HEK293 (cell line): ENCODE data around the gene OR9A2.

Experiments used
- CTCF ChIA-PET: fragments of 350-600 bp; formaldehyde crosslinking; extraction: SDS; loops from one replicate; lab custom pipeline; 2021; ENCODE audit warnings: antibody characterized with exemption; lab: Yijun Ruan, JAX
- POLR2A ChIA-PET: fragments of 300-600 bp; formaldehyde crosslinking; extraction: SDS; loops from one replicate; lab custom pipeline; 2020; ENCODE audit warnings: antibody characterized with exemption, inconsistent platforms; lab: Yijun Ruan, JAX
- H3K27ac ChIP-seq: fragments of 200-500 bp; sonication (Bioruptor generic); 2 replicates; pipeline ENCODE4 v1.5.1; 2014; ENCODE audit warnings: low read depth, low read length, control low read depth, inconsistent platforms; ENCODE audit errors: extremely low read depth
- H3K36me3 ChIP-seq, 2 experiments: fragments of 200-500 bp in 1 of 2; sonication (Bioruptor generic) in 1 of 2; 1 replicate in 1 of 2; 2 replicates in 1 of 2; pipeline ENCODE4 v1.5.1; 2014 to 2017; ENCODE audit warnings: inconsistent platforms in 2 of 2, low read length in 2 of 2; ENCODE audit not compliant: control insufficient read depth in 2 of 2, insufficient read depth in 1 of 2
- H3K4me1 ChIP-seq: fragments of 200-500 bp; sonication (Bioruptor generic); 2 replicates; pipeline ENCODE4 v1.5.1; 2014; ENCODE audit warnings: mild to moderate bottlenecking, low read length, inconsistent platforms; ENCODE audit not compliant: control insufficient read depth, insufficient read depth
- H3K4me3 ChIP-seq: 2 replicates; pipeline ENCODE4 v1.5.1; 2011; ENCODE audit warnings: low read depth, mild to moderate bottlenecking, control low read depth, low read length, moderate library complexity
- H3K9me3 ChIP-seq: fragments of 200-500 bp; sonication (Bioruptor generic); 2 replicates; pipeline ENCODE4 v1.5.1; 2014; ENCODE audit warnings: low read depth, low read length, inconsistent platforms; ENCODE audit not compliant: control insufficient read depth, insufficient read depth
- HOXC10 ChIP-seq: sonication (generic); formaldehyde crosslinking; IDR thresholded peaks from 2 replicates; pipeline ENCODE4 v1.8.1; 2023; ENCODE audit warnings: mild to moderate bottlenecking, missing genetic modification reagents
- MZF1 ChIP-seq: fragments of 450-650 bp; formaldehyde crosslinking; IDR thresholded peaks from 2 replicates; pipeline ENCODE4 v1.5.1; 2017; ENCODE audit warnings: missing biosample characterization, missing genetic modification characterization, borderline replicate concordance
- SALL2 ChIP-seq: fragments of 450-650 bp; formaldehyde crosslinking; IDR thresholded peaks from 2 replicates; pipeline ENCODE4 v1.5.0; 2017; ENCODE audit warnings: missing biosample characterization, mild to moderate bottlenecking, missing genetic modification characterization, borderline replicate concordance
- SCRT2 ChIP-seq: fragments of 450-650 bp; formaldehyde crosslinking; IDR thresholded peaks from 2 replicates; pipeline ENCODE4 v1.5.1; 2016; ENCODE audit warnings: missing biosample characterization, missing genetic modification characterization
- ZBTB8A ChIP-seq: fragments of 450-650 bp; formaldehyde crosslinking; IDR thresholded peaks from 2 replicates; pipeline ENCODE4 v1.5.1; 2016; ENCODE audit warnings: missing biosample characterization, missing genetic modification characterization
- ZFP69B ChIP-seq: fragments of 450-650 bp; formaldehyde crosslinking; IDR thresholded peaks from 2 replicates; pipeline ENCODE4 v1.5.1; 2016; ENCODE audit warnings: missing biosample characterization, missing genetic modification characterization
- ZNF169 ChIP-seq: fragments of 450-650 bp; formaldehyde crosslinking; IDR thresholded peaks from 2 replicates; pipeline ENCODE4 v1.5.1; 2016; ENCODE audit warnings: missing biosample characterization, missing genetic modification characterization
- ZNF19 ChIP-seq: fragments of 450-650 bp; formaldehyde crosslinking; IDR thresholded peaks from 2 replicates; pipeline ENCODE4; 2016; ENCODE audit warnings: missing biosample characterization, missing genetic modification characterization, low read depth
- ZNF221 ChIP-seq: fragments of 450-650 bp; formaldehyde crosslinking; IDR thresholded peaks from 2 replicates; pipeline ENCODE4 v1.5.1; 2017; ENCODE audit warnings: missing biosample characterization, missing genetic modification characterization, borderline replicate concordance
- ZNF239 ChIP-seq: fragments of 450-650 bp; formaldehyde crosslinking; IDR thresholded peaks from 2 replicates; pipeline ENCODE4 v1.5.1; 2016; ENCODE audit warnings: missing biosample characterization, missing genetic modification characterization
- ZNF26 ChIP-seq: fragments of 450-650 bp; formaldehyde crosslinking; IDR thresholded peaks from 2 replicates; pipeline ENCODE4 v1.5.1; 2016; ENCODE audit warnings: missing biosample characterization, missing genetic modification characterization
- ZNF274 ChIP-seq, 2 experiments: fragments of 200-500 bp in 1 of 2; fragments of 450-650 bp in 1 of 2; sonication (Bioruptor generic) in 1 of 2; formaldehyde crosslinking in 1 of 2; IDR thresholded peaks; 2 replicates each; pipeline versions ENCODE4 v1.5.1 to v1.6.1; 2014 to 2016; ENCODE audit warnings: borderline replicate concordance in 1 of 2, inconsistent platforms in 1 of 2, low read length in 1 of 2, missing biosample characterization in 1 of 2, missing genetic modification characterization in 1 of 2
- ZNF311 ChIP-seq: fragments of 450-650 bp; formaldehyde crosslinking; IDR thresholded peaks from 2 replicates; pipeline ENCODE4 v1.5.1; 2017; ENCODE audit warnings: missing biosample characterization, missing genetic modification characterization, borderline replicate concordance
- ZNF335 ChIP-seq: fragments of 450-650 bp; formaldehyde crosslinking; conservative IDR thresholded peaks from 2 replicates; pipeline ENCODE4 v1.5.1; 2016; ENCODE audit warnings: missing biosample characterization, missing genetic modification characterization
- ZNF473 ChIP-seq: fragments of 450-650 bp; formaldehyde crosslinking; IDR thresholded peaks from 2 replicates; pipeline ENCODE4 v1.5.1; 2017; ENCODE audit warnings: missing biosample characterization, missing genetic modification characterization
- ZNF48 ChIP-seq: fragments of 450-650 bp; formaldehyde crosslinking; IDR thresholded peaks from 2 replicates; pipeline ENCODE4 v1.5.1; 2016; ENCODE audit warnings: missing biosample characterization, missing genetic modification characterization
- ZNF560 ChIP-seq: fragments of 450-650 bp; formaldehyde crosslinking; IDR thresholded peaks from 2 replicates; pipeline ENCODE4 v1.5.1; 2017; ENCODE audit warnings: missing biosample characterization, missing genetic modification characterization, borderline replicate concordance
- ZNF561 ChIP-seq: fragments of 450-650 bp; IDR thresholded peaks from 2 replicates; pipeline ENCODE4 v1.5.1; 2018; ENCODE audit warnings: missing biosample characterization, missing genetic modification characterization, borderline replicate concordance
- ZNF624 ChIP-seq: fragments of 450-650 bp; formaldehyde crosslinking; IDR thresholded peaks from 2 replicates; pipeline ENCODE4 v1.5.1; 2017; ENCODE audit warnings: missing biosample characterization, missing genetic modification characterization
- ZNF660 ChIP-seq: fragments of 450-650 bp; IDR thresholded peaks from 2 replicates; pipeline ENCODE4 v1.5.1; 2018; ENCODE audit warnings: missing biosample characterization, mild to moderate bottlenecking, missing genetic modification characterization
- ZNF768 ChIP-seq: fragments of 450-650 bp; formaldehyde crosslinking; IDR thresholded peaks from 2 replicates; pipeline ENCODE4 v1.5.1; 2018; ENCODE audit warnings: missing biosample characterization, mild to moderate bottlenecking, missing genetic modification characterization
- ZSCAN4 ChIP-seq: fragments of 450-650 bp; formaldehyde crosslinking; IDR thresholded peaks from 2 replicates; pipeline ENCODE4 v1.5.1; 2017; ENCODE audit warnings: missing biosample characterization, missing genetic modification characterization
- TF ChIP-seq, protein P1 (sequence below): fragments of 450-650 bp; formaldehyde crosslinking; IDR thresholded peaks from 2 replicates; pipeline ENCODE4 v1.5.1; 2016; ENCODE audit warnings: missing biosample characterization, missing genetic modification characterization
- TF ChIP-seq, protein P2 (sequence below): fragments of 450-650 bp; formaldehyde crosslinking; optimal IDR thresholded peaks from 2 replicates; pipeline ENCODE3; 2016; ENCODE audit warnings: missing biosample characterization, mild to moderate bottlenecking, missing genetic modification characterization

Gene OR9A2

GRCh38 chr7:143054621-143055020 lies 27.7 kb upstream of the OR9A2 start:
- Histone ChIP-seq H3K4me3 (no peak overlapping the region), H3K9me3 (no peaks in the 10 kb centered on the region), H3K36me3 (no peaks in the 10 kb centered on the region), H3K27ac (no peak overlapping the region), H3K4me1 (no peaks in the 10 kb centered on the region)
- ChIA-PET CTCF (no interaction called here), POLR2A (no interaction called here)
- TF ChIP-seq ZNF169 (tag by site-specific recombination) (no peak), ZNF624 (tag by site-specific recombination) (no peak), ZNF660 (tag by site-specific recombination) (no peak), ZNF239 (tag by site-specific recombination) (no peak), ZNF561 (no peak), ZNF19 (tag by site-specific recombination) (no peak), SCRT2 (tag by site-specific recombination) (no peak), ZNF274 (IDR thresholded peaks at IDR 0.05; ENCODE audit: low read length) (no peak), ZNF274 (tag by site-specific recombination; IDR thresholded peaks at IDR 0.05; ENCODE audit: borderline replicate concordance) (no peak), ZSCAN4 (tag by site-specific recombination) (no peak), ZNF335 (tag by site-specific recombination) (no peak), ZNF768 (tag by site-specific recombination) (no peak), ZBTB8A (tag by site-specific recombination) (no peak)

DNA sequence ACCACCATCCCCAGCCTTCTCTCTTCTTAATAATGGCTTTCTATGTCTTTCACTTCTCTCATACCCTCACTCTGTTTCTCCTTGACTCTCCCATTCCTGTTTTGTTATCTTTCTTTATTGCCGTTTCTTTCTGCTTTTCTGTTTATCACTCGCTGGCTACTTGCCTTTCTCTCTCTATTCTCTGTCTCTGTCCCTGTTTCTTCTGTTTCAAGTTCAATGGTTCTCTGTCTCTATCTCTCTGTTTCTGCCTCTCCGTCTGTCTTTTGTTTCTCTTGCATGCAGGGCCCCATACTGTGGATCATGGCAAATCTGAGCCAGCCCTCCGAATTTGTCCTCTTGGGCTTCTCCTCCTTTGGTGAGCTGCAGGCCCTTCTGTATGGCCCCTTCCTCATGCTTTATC lies 25.1 kb upstream of the OR9A2 start, which contains the start of gene OR6V1:
Gene OR6V1 (plus strand): TSS at position 301 of the 400 bp plus-strand sequence. CDS start 0 bp downstream, at position 301.
- Histone ChIP-seq H3K27ac (no peak within 1 kb of the TSS), H3K4me1 (no peaks in the 10 kb centered on the region), H3K36me3 (no peaks in the 10 kb centered on the region), H3K9me3 (no peaks in the 10 kb centered on the region), H3K4me3 (no peak within 1 kb of the TSS)
- ChIA-PET POLR2A (no interaction called here), CTCF (no interaction called here)
- TF ChIP-seq ZNF473 (tag by site-specific recombination): no peak
- no peak for TF ChIP-seq ZNF221 (tag by site-specific recombination)

DNA sequence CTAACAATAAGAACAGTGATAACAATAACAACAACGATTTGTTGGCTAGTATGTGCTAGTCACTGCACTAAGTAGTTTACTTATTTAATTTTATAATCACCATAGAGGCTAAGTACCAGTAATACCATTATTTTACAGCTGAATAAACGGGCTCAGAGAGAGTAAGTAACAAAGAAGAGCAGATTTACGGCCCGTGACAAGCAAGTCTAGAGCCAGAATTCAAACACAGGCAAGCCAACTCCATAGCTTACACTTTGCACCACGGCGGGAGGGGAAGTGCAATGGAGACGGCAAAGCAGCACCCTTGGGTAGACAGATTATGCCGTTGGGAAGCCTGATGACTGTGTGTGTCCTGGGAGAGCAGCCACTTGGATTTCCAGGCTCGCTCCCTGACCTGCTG lies 24.0 kb upstream of the OR9A2 start:
- POLR2A ChIA-PET: no interaction called here

More for the DNA sequence above, 24.0 kb upstream of the OR9A2 start:
- Histone ChIP-seq H3K27ac (no peak overlapping the region), H3K36me3 (no peaks in the 10 kb centered on the region), H3K4me3 (no peak overlapping the region), H3K9me3 (no peaks in the 10 kb centered on the region), H3K4me1 (no peaks in the 10 kb centered on the region)
- CTCF ChIA-PET: no interaction called here
- no peak for TF ChIP-seq SALL2 (tag by site-specific recombination)
- TF ChIP-seq ZNF311 (tag by site-specific recombination): no peak
- no peak for TF ChIP-seq ZSCAN4 (tag by site-specific recombination)
- no peak for TF ChIP-seq ZNF26 (tag by site-specific recombination)
- TF ChIP-seq ZNF48 (tag by site-specific recombination): no peak
- TF ChIP-seq HOXC10 (CRISPR knock-in tag): no peak
- TF ChIP-seq, protein P1, sequence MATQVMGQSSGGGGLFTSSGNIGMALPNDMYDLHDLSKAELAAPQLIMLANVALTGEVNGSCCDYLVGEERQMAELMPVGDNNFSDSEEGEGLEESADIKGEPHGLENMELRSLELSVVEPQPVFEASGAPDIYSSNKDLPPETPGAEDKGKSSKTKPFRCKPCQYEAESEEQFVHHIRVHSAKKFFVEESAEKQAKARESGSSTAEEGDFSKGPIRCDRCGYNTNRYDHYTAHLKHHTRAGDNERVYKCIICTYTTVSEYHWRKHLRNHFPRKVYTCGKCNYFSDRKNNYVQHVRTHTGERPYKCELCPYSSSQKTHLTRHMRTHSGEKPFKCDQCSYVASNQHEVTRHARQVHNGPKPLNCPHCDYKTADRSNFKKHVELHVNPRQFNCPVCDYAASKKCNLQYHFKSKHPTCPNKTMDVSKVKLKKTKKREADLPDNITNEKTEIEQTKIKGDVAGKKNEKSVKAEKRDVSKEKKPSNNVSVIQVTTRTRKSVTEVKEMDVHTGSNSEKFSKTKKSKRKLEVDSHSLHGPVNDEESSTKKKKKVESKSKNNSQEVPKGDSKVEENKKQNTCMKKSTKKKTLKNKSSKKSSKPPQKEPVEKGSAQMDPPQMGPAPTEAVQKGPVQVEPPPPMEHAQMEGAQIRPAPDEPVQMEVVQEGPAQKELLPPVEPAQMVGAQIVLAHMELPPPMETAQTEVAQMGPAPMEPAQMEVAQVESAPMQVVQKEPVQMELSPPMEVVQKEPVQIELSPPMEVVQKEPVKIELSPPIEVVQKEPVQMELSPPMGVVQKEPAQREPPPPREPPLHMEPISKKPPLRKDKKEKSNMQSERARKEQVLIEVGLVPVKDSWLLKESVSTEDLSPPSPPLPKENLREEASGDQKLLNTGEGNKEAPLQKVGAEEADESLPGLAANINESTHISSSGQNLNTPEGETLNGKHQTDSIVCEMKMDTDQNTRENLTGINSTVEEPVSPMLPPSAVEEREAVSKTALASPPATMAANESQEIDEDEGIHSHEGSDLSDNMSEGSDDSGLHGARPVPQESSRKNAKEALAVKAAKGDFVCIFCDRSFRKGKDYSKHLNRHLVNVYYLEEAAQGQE (tag by site-specific recombination): no peak
- TF ChIP-seq MZF1 (tag by site-specific recombination): no peak
- TF ChIP-seq, protein P2, sequence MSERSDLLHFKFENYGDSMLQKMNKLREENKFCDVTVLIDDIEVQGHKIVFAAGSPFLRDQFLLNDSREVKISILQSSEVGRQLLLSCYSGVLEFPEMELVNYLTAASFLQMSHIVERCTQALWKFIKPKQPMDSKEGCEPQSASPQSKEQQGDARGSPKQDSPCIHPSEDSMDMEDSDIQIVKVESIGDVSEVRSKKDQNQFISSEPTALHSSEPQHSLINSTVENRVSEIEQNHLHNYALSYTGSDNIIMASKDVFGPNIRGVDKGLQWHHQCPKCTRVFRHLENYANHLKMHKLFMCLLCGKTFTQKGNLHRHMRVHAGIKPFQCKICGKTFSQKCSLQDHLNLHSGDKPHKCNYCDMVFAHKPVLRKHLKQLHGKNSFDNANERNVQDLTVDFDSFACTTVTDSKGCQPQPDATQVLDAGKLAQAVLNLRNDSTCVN: no peak
- TF ChIP-seq ZNF560 (tag by site-specific recombination): no peak
- TF ChIP-seq ZFP69B (tag by site-specific recombination): no peak
